Neural cell (in vitro differentiated cells): ENCODE results near the gene KCNE1. TPM values are rescaled to one million over a fixed set of nuclear protein-coding genes. Genes with fewer than 3 reads are reported as not detected.

ENCODE experiments used
- H2AFZ ChIP-seq: fragments of 200-600, 300-800 bp; sonication (generic), shearing (Covaris generic); 2 replicates; pipeline ENCODE4 v1.6.0; 2014; ENCODE audit warnings: low read depth, mild to moderate bottlenecking, antibody characterized with exemption, low read length, moderate library complexity
- H3F3A ChIP-seq: fragments of 200-600 bp; shearing (Covaris generic); 2 replicates; pipeline ENCODE4 v1.6.1; 2016; ENCODE audit warnings: mild to moderate bottlenecking, moderate library complexity, mixed read lengths, antibody characterized with exemption, low read length; ENCODE audit not compliant: insufficient read depth, poor library complexity, severe bottlenecking
- H3K27ac ChIP-seq: fragments of 200-600, 300-800 bp; sonication (generic), shearing (Covaris generic); 2 replicates; pipeline ENCODE4 v1.5.1; 2014; ENCODE audit warnings: mild to moderate bottlenecking, low read length, moderate library complexity
- H3K27me3 ChIP-seq: fragments of 300-800, 200-600 bp; sonication (generic), shearing (Covaris generic); 2 replicates; pipeline ENCODE4 v1.6.0; 2014; ENCODE audit warnings: mild to moderate bottlenecking, low read depth, low read length, moderate library complexity; ENCODE audit not compliant: insufficient read depth
- H3K36me3 ChIP-seq: fragments of 300-800, 200-600 bp; sonication (generic), shearing (Covaris generic); 2 replicates; pipeline ENCODE4 v1.5.1; 2014; ENCODE audit warnings: mild to moderate bottlenecking, antibody characterized with exemption, low read length, moderate library complexity; ENCODE audit not compliant: insufficient read depth
- H3K4me2 ChIP-seq: fragments of 300-800, 200-600 bp; sonication (generic), shearing (Covaris generic); 2 replicates; pipeline ENCODE4 v1.6.0; 2014; ENCODE audit warnings: mild to moderate bottlenecking, low read length
- H3K4me3 ChIP-seq: fragments of 300-800, 200-600 bp; sonication (generic), shearing (Covaris generic); 2 replicates; pipeline ENCODE4 v1.5.1; 2014; ENCODE audit warnings: mild to moderate bottlenecking, low read length, moderate library complexity
- H3K79me2 ChIP-seq: fragments of 200-600 bp; shearing (Covaris generic); replicated peaks from 2 replicates; pipeline ENCODE4 v1.6.0; 2014; ENCODE audit warnings: mild to moderate bottlenecking, low read length, moderate library complexity; ENCODE audit not compliant: insufficient read depth
- H3K9ac ChIP-seq: fragments of 300-800, 200-600 bp; sonication (generic), shearing (Covaris generic); 2 replicates; pipeline ENCODE4 v1.6.1; 2016; ENCODE audit warnings: mild to moderate bottlenecking, low read length, mixed read lengths
- H3K9me2 ChIP-seq: fragments of 200-600 bp; shearing (Covaris generic); 2 replicates; pipeline ENCODE4 v1.6.1; 2016; ENCODE audit warnings: mild to moderate bottlenecking, low read length, mixed read lengths; ENCODE audit not compliant: insufficient read depth
- H3K9me3 ChIP-seq: fragments of 200-600, 300-800 bp; sonication (generic), shearing (Covaris generic); 2 replicates; pipeline ENCODE4 v1.6.1; 2016; ENCODE audit warnings: mild to moderate bottlenecking, mixed run types, low read length, moderate library complexity, mixed read lengths
- H4K20me1 ChIP-seq: fragments of 200-600 bp; shearing (Covaris generic); 2 replicates; pipeline ENCODE4 v1.6.1; 2016; ENCODE audit warnings: mild to moderate bottlenecking, mixed run types; ENCODE audit not compliant: insufficient read depth
- EP300 ChIP-seq: fragments of 450-650 bp; conservative IDR thresholded peaks from 2 replicates; pipeline ENCODE4 v1.6.1; 2014; ENCODE audit warnings: antibody characterized with exemption, mild to moderate bottlenecking, moderate library complexity; ENCODE audit not compliant: poor library complexity, severe bottlenecking
- EZH2 ChIP-seq: fragments of 200-600, 300-800 bp; shearing (Covaris generic), sonication (generic); IDR thresholded peaks from 2 replicates; pipeline ENCODE4 v1.6.1; 2014; ENCODE audit warnings: antibody characterized with exemption, low read length, borderline replicate concordance, mild to moderate bottlenecking; ENCODE audit not compliant: insufficient read depth, poor library complexity, severe bottlenecking
- MXI1 ChIP-seq: fragments of 450-650 bp; conservative IDR thresholded peaks from 2 replicates; pipeline ENCODE4 v1.6.1; 2014; ENCODE audit warnings: antibody characterized with exemption, mild to moderate bottlenecking; ENCODE audit not compliant: poor library complexity, severe bottlenecking
- POLR2AphosphoS5 ChIP-seq: IDR thresholded peaks from 2 replicates; pipeline ENCODE4 v1.6.1; 2012
- RAD21 ChIP-seq: fragments of 450-650 bp; conservative IDR thresholded peaks from 2 replicates; pipeline ENCODE4 v1.6.1; 2014; ENCODE audit warnings: antibody characterized with exemption, mild to moderate bottlenecking, moderate library complexity
- SMC3 ChIP-seq: fragments of 450-650 bp; conservative IDR thresholded peaks from 2 replicates; pipeline ENCODE4 v1.6.1; 2014; ENCODE audit warnings: antibody characterized with exemption, mild to moderate bottlenecking, moderate library complexity; ENCODE audit not compliant: poor library complexity
- TAF1 ChIP-seq: IDR thresholded peaks from 2 replicates; pipeline ENCODE4 v1.6.1; 2012; ENCODE audit warnings: low read depth
- polyA plus RNA-seq: library from polyadenylated mRNA; depleted of rRNA; stranded (reverse); fragments of >200 nt; gene quantifications from 2 replicates; pipeline ENCODE4 v1.2.3, GENCODE V29; 2014
- TF ChIP-seq, protein P1 (sequence below): fragments of 450-650 bp; IDR thresholded peaks from 2 replicates; pipeline ENCODE4 v1.5.1; 2014; ENCODE audit warnings: antibody characterized with exemption, mild to moderate bottlenecking, moderate library complexity; ENCODE audit not compliant: poor library complexity, severe bottlenecking
- TF ChIP-seq, protein P2 (sequence below): IDR thresholded peaks from 2 replicates; pipeline ENCODE4 v1.6.1; 2012; ENCODE audit warnings: borderline replicate concordance

KCNE1 gene
- polyA plus RNA-seq, 1 donor from 2014 or later: not detected

- no peaks in the 10 kb centered on the region for H3K9me3 ChIP-seq
- H3K4me3 ChIP-seq: no peak overlapping the region
- H3K79me2 ChIP-seq: no peaks in the 10 kb centered on the region
- no peaks in the 10 kb centered on the region for H4K20me1 ChIP-seq
- H2AFZ ChIP-seq: no peak overlapping the region
- no peak overlapping the region for H3K9ac ChIP-seq
- H3F3A ChIP-seq: no peaks in the 10 kb centered on the region
- no peaks in the 10 kb centered on the region for H3K9me2 ChIP-seq
- no peak for TF ChIP-seq EZH2
- TF ChIP-seq, protein P1, sequence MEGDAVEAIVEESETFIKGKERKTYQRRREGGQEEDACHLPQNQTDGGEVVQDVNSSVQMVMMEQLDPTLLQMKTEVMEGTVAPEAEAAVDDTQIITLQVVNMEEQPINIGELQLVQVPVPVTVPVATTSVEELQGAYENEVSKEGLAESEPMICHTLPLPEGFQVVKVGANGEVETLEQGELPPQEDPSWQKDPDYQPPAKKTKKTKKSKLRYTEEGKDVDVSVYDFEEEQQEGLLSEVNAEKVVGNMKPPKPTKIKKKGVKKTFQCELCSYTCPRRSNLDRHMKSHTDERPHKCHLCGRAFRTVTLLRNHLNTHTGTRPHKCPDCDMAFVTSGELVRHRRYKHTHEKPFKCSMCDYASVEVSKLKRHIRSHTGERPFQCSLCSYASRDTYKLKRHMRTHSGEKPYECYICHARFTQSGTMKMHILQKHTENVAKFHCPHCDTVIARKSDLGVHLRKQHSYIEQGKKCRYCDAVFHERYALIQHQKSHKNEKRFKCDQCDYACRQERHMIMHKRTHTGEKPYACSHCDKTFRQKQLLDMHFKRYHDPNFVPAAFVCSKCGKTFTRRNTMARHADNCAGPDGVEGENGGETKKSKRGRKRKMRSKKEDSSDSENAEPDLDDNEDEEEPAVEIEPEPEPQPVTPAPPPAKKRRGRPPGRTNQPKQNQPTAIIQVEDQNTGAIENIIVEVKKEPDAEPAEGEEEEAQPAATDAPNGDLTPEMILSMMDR: no peak
- TF ChIP-seq MXI1: no peak
- TF ChIP-seq RAD21: no peak
- no peak for TF ChIP-seq EP300
- TF ChIP-seq TAF1: no peak
- no peak for TF ChIP-seq SMC3
- TF ChIP-seq, protein P2, sequence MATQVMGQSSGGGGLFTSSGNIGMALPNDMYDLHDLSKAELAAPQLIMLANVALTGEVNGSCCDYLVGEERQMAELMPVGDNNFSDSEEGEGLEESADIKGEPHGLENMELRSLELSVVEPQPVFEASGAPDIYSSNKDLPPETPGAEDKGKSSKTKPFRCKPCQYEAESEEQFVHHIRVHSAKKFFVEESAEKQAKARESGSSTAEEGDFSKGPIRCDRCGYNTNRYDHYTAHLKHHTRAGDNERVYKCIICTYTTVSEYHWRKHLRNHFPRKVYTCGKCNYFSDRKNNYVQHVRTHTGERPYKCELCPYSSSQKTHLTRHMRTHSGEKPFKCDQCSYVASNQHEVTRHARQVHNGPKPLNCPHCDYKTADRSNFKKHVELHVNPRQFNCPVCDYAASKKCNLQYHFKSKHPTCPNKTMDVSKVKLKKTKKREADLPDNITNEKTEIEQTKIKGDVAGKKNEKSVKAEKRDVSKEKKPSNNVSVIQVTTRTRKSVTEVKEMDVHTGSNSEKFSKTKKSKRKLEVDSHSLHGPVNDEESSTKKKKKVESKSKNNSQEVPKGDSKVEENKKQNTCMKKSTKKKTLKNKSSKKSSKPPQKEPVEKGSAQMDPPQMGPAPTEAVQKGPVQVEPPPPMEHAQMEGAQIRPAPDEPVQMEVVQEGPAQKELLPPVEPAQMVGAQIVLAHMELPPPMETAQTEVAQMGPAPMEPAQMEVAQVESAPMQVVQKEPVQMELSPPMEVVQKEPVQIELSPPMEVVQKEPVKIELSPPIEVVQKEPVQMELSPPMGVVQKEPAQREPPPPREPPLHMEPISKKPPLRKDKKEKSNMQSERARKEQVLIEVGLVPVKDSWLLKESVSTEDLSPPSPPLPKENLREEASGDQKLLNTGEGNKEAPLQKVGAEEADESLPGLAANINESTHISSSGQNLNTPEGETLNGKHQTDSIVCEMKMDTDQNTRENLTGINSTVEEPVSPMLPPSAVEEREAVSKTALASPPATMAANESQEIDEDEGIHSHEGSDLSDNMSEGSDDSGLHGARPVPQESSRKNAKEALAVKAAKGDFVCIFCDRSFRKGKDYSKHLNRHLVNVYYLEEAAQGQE: no peak
- no peak for TF ChIP-seq POLR2AphosphoS5
- no peaks in the 10 kb centered on the region for H3K27me3 ChIP-seq
- no peak overlapping the region for H3K4me2 ChIP-seq
- H3K27ac ChIP-seq: no peak overlapping the region
- H3K36me3 ChIP-seq: no peaks in the 10 kb centered on the region
Measured at GRCh38 chr21:34553151-34553952, 41.3 kb upstream of the KCNE1 start.

- H3K9me2 ChIP-seq: no peaks in the 10 kb centered on the region
- no peak overlapping the region for H3K4me3 ChIP-seq
- H3K9ac ChIP-seq: no peak overlapping the region
- no peak overlapping the region for H3K27ac ChIP-seq
- H3K79me2 ChIP-seq: no peaks in the 10 kb centered on the region
- H3K9me3 ChIP-seq: no peaks in the 10 kb centered on the region
- H3K4me2 ChIP-seq: no peak overlapping the region
- TF ChIP-seq, protein P1: no peak
- no peak for TF ChIP-seq EP300
- no peak for TF ChIP-seq RAD21
- H3K27me3 ChIP-seq: no peaks in the 10 kb centered on the region
- no peaks in the 10 kb centered on the region for H4K20me1 ChIP-seq
- H3K36me3 ChIP-seq: no peaks in the 10 kb centered on the region
- no peaks in the 10 kb centered on the region for H3F3A ChIP-seq
- no peak overlapping the region for H2AFZ ChIP-seq
Measured at GRCh38 chr21:34552360-34553098, 40.5 kb upstream of the KCNE1 start.
